PC-3 (cell line): ENCODE measurements around the gene FTO. TPM values are rescaled to one million over a fixed set of nuclear protein-coding genes. Genes with fewer than 3 reads are reported as not detected.

Source experiments
- ATAC-seq: fragments of 200-7000 bp; cut with Tn5 transposase; 2 replicates; pipeline ENCODE4 v1.9.1; 2020; ENCODE audit warnings: mild to moderate bottlenecking, moderate library complexity
- BruUV-seq: library from RNA; stranded (reverse); fragments of 400-500 nt; replicated peaks from 2 replicates; lab custom pipeline; 2021; lab: Mats Ljungman, UMichigan
- CTCF ChIA-PET: fragments of 300-600 bp; sonication (Branson Sonifier 250); formaldehyde crosslinking; loops from one replicate; lab custom pipeline; 2022; ENCODE audit warnings: antibody characterized with exemption; lab: Charles Lee
- POLR2A ChIA-PET: fragments of 300-600 bp; sonication (Branson Sonifier 250); formaldehyde crosslinking; loops from one replicate; lab custom pipeline; 2022; ENCODE audit warnings: antibody characterized with exemption; ENCODE audit not compliant: unreplicated experiment; lab: Charles Lee
- DNase-seq: peaks from one replicate; pipeline ENCODE4 v3.0.0-alpha.2; 2015
- H2AFZ ChIP-seq: fragments of 300-600 bp; sonication (generic); 2 replicates; pipeline ENCODE4 v1.6.0; 2016; ENCODE audit warnings: antibody characterized with exemption, low read length
- H3F3A ChIP-seq: fragments of 300-600 bp; sonication (generic); one replicate; pipeline ENCODE4 v1.6.0; 2017; ENCODE audit warnings: antibody characterized with exemption, low read length, control low read depth, mild to moderate bottlenecking; ENCODE audit not compliant: unreplicated experiment
- H3K27ac ChIP-seq: fragments of 300-600 bp; sonication (generic); 2 replicates; pipeline ENCODE4 v1.5.1; 2016; ENCODE audit warnings: mild to moderate bottlenecking, low read length
- H3K27me3 ChIP-seq: fragments of 300-600 bp; sonication (generic); 2 replicates; pipeline ENCODE4 v1.6.1; 2016; ENCODE audit warnings: low read length, mixed read lengths
- H3K36me3 ChIP-seq: fragments of 300-600 bp; sonication (generic); 2 replicates; pipeline ENCODE4 v1.6.1; 2016; ENCODE audit warnings: low read depth, mixed run types, low read length, mixed read lengths
- H3K4me1 ChIP-seq: fragments of 300-600 bp; sonication (generic); 2 replicates; pipeline ENCODE4 v1.5.1; 2016; ENCODE audit warnings: low read length; ENCODE audit not compliant: insufficient read depth
- H3K4me2 ChIP-seq: fragments of 300-600 bp; sonication (generic); 2 replicates; pipeline ENCODE4 v1.6.0; 2016; ENCODE audit warnings: low read length
- H3K4me3 ChIP-seq: fragments of 300-600 bp; sonication (generic); 2 replicates; pipeline ENCODE4 v1.5.1; 2016; ENCODE audit warnings: mild to moderate bottlenecking, low read length, mixed read lengths
- H3K79me2 ChIP-seq: fragments of 300-600 bp; sonication (generic); 2 replicates; pipeline ENCODE4 v1.6.1; 2017; ENCODE audit warnings: low read length, mixed read lengths
- H3K9ac ChIP-seq: fragments of 300-600 bp; sonication (generic); 2 replicates; pipeline ENCODE4 v1.6.0; 2016; ENCODE audit warnings: mild to moderate bottlenecking, low read length
- H3K9me2 ChIP-seq: fragments of 300-600 bp; sonication (generic); replicated peaks from 2 replicates; pipeline ENCODE4 v1.6.1; 2016; ENCODE audit warnings: mixed run types, low read length, mixed read lengths
- H3K9me3 ChIP-seq: fragments of 300-600 bp; sonication (generic); 2 replicates; pipeline ENCODE4 v1.6.1; 2016; ENCODE audit warnings: low read length, mixed read lengths
- H4K20me1 ChIP-seq: fragments of 300-600 bp; sonication (generic); 2 replicates; pipeline ENCODE4 v1.6.1; 2016; ENCODE audit warnings: low read length, mixed read lengths
- CTCF ChIP-seq: fragments of 300-600 bp; sonication (generic); conservative IDR thresholded peaks from 2 replicates; pipeline ENCODE4 v1.5.1; 2017; ENCODE audit warnings: antibody characterized with exemption, low read depth, mild to moderate bottlenecking, low read length
- EZH2 ChIP-seq: fragments of 300-600 bp; sonication (generic); IDR thresholded peaks from one replicate; pipeline ENCODE4 v1.6.1; 2017; ENCODE audit warnings: antibody characterized with exemption, mild to moderate bottlenecking, low read length; ENCODE audit not compliant: unreplicated experiment
- EZH2phosphoT487 ChIP-seq: fragments of 300-600 bp; sonication (generic); IDR thresholded peaks from 2 replicates; pipeline ENCODE4 v1.6.1; 2018; ENCODE audit warnings: mild to moderate bottlenecking, antibody characterized with exemption, low read length, borderline replicate concordance
- intact Hi-C: fragments of 100-400 bp; cut with micrococcal nuclease; formaldehyde crosslinking; loops from 2 replicates; pipeline ENCODE4 v1.9.0; 2023
- total RNA-seq: library from RNA; depleted of rRNA; stranded (reverse); fragments of >200 nt; gene quantifications from 2 replicates; pipeline ENCODE4 v1.2.3, GENCODE V29; 2014

Gene FTO
- total RNA-seq, 1 experiment from 2014 or later: 27.0 TPM

- Histone ChIP-seq H3K9me3 (peaks cover 12% of the 10 kb centered on the region), H3F3A (no peaks in the 10 kb centered on the region), H3K9ac (no peak overlapping the region), H3K27me3 (no peaks in the 10 kb centered on the region), H2AFZ (no peak overlapping the region), H3K27ac (no peak overlapping the region), H3K9me2 (no peaks in the 10 kb centered on the region), H3K36me3 (peaks cover 3% of the 10 kb centered on the region; the same call in 1 of the 2 replicates), H4K20me1 (no peaks in the 10 kb centered on the region), H3K79me2 (no peaks in the 10 kb centered on the region), H3K4me3 (no peak overlapping the region), H3K4me1 (no peaks in the 10 kb centered on the region), H3K4me2 (no peak overlapping the region)
- no TSS peak for BruUV-seq
- intact Hi-C loops: no loop called here
- POLR2A ChIA-PET: no interaction called here
- TF ChIP-seq EZH2 (no peak), CTCF (no peak), EZH2phosphoT487 (no peak)
- CTCF ChIA-PET: no interaction called here
- ATAC-seq (no peak), DNase-seq (no peak)
Measured at GRCh38 chr16:54034684-54035083, 330.7 kb downstream of the FTO start.

- Histone ChIP-seq H3K9me2 (no peaks in the 10 kb centered on the region), H3K4me3 (no peak overlapping the region), H3K9me3 (no peaks in the 10 kb centered on the region), H3K27me3 (no peaks in the 10 kb centered on the region), H3K4me1 (no peaks in the 10 kb centered on the region), H3F3A (no peaks in the 10 kb centered on the region), H3K9ac (no peak overlapping the region), H3K36me3 (no peaks in the 10 kb centered on the region), H4K20me1 (no peaks in the 10 kb centered on the region), H2AFZ (no peak overlapping the region), H3K79me2 (no peaks in the 10 kb centered on the region), H3K27ac (no peak overlapping the region), H3K4me2 (no peak overlapping the region)
- BruUV-seq: no TSS peak
- intact Hi-C loops: no loop called here
- TF ChIP-seq EZH2 (no peak), CTCF (no peak), EZH2phosphoT487 (no peak)
- ATAC-seq (no peak), DNase-seq (no peak)
- CTCF ChIA-PET: no interaction called here
- POLR2A ChIA-PET: no interaction called here
Measured at GRCh38 chr16:54040480-54040879, 336.5 kb downstream of the FTO start.

GRCh38 chr16:54040975-54041374 is 337.0 kb downstream of the FTO start:
- Histone ChIP-seq H3K4me3 (no peak overlapping the region), H3K9me3 (no peaks in the 10 kb centered on the region), H3K27ac (no peak overlapping the region), H3K9ac (no peak overlapping the region), H3K27me3 (no peaks in the 10 kb centered on the region), H3K9me2 (no peaks in the 10 kb centered on the region), H3K79me2 (no peaks in the 10 kb centered on the region), H3F3A (no peaks in the 10 kb centered on the region), H3K4me1 (no peaks in the 10 kb centered on the region), H4K20me1 (no peaks in the 10 kb centered on the region), H3K4me2 (no peak overlapping the region), H3K36me3 (no peaks in the 10 kb centered on the region), H2AFZ (no peak overlapping the region)
- ATAC-seq: no peak
- intact Hi-C loops: no loop called here
- ChIA-PET CTCF (no interaction called here), POLR2A (no interaction called here)
- DNase-seq: no peak
- no TSS peak for BruUV-seq
- TF ChIP-seq EZH2phosphoT487: no peak
- no peak for TF ChIP-seq CTCF
